K562 (cell line): Measurements from ENCODE around the gene ASF1B. TPM values are rescaled to one million over a fixed set of nuclear protein-coding genes. Genes with fewer than 3 reads are reported as not detected.

ENCODE experiments used
- ATAC-seq: fragments of 200-7000 bp; cut with Tn5 transposase; 3 replicates; pipeline ENCODE4 v1.9.1; 2020; ENCODE audit warnings: moderate library complexity
- BruUV-seq: library from RNA; stranded (reverse); fragments of 400-500 nt; replicated peaks from 2 replicates; lab custom pipeline; 2021; lab: Mats Ljungman, UMichigan
- CTCF ChIA-PET: fragments of 300-600 bp; formaldehyde crosslinking; extraction: SDS; loops from one replicate; lab custom pipeline; 2021; ENCODE audit warnings: low intra/inter-chr PET ratio; lab: Yijun Ruan, JAX
- POLR2A ChIA-PET: fragments of 300-600, 350-650 bp; sonication (Branson Sonifier 250); formaldehyde crosslinking; extraction: SDS; loops from one replicate; lab custom pipeline; 2021; ENCODE audit warnings: antibody characterized with exemption, inconsistent platforms; lab: Yijun Ruan, JAX
- DNase-seq, 4 experiments: peaks; one replicate each; pipeline versions ENCODE4 v3.0.0 to v3.0.0-alpha.2; 2011 to 2018; ENCODE audit warnings: low spot score in 3 of 4, mixed read lengths in 3 of 4; ENCODE audit errors: extremely low read depth in 1 of 4
- FAIRE-seq: peaks from 2 replicates; lab custom pipeline; 2011; peaks lifted over from hg19 to GRCh38; lab: Jason Lieb, UNC
- H2AFZ ChIP-seq: 2 replicates; pipeline ENCODE4 v1.6.0; 2011; ENCODE audit warnings: low read depth, low read length, control low read depth, inconsistent platforms
- H3K27ac ChIP-seq: fragments of 200-600 bp; 3 replicates; pipeline ENCODE4 v1.8.0; 2011; ENCODE audit warnings: low read depth, mild to moderate bottlenecking, control low read depth, inconsistent platforms, low read length, moderate library complexity, mixed read lengths; ENCODE audit errors: extremely low read depth
- H3K27me3 ChIP-seq, 2 experiments: fragments of 300-600 bp in 1 of 2; 2 replicates in 1 of 2; 3 replicates in 1 of 2; pipeline versions ENCODE4 v1.6.0 to v1.8.0; 2011; ENCODE audit warnings: inconsistent platforms in 2 of 2, low read length in 2 of 2, mild to moderate bottlenecking in 1 of 2, mixed read lengths in 1 of 2, moderate library complexity in 1 of 2; ENCODE audit not compliant: control insufficient read depth in 2 of 2, insufficient read depth in 2 of 2
- H3K36me3 ChIP-seq: fragments of 300-600 bp; 3 replicates; pipeline ENCODE4 v1.8.0; 2011; ENCODE audit warnings: mild to moderate bottlenecking, low read length, inconsistent platforms; ENCODE audit not compliant: control insufficient read depth, insufficient read depth
- H3K4me1 ChIP-seq, 2 experiments: fragments of 200-600 bp in 1 of 2; replicated peaks in 1 of 2; 2 replicates in 1 of 2; 3 replicates in 1 of 2; pipeline versions ENCODE4 v1.5.1 to v1.8.0; 2011; ENCODE audit warnings: inconsistent platforms in 2 of 2, low read length in 2 of 2, mild to moderate bottlenecking in 1 of 2, mixed read lengths in 1 of 2, moderate library complexity in 1 of 2; ENCODE audit not compliant: control insufficient read depth in 2 of 2, insufficient read depth in 2 of 2
- H3K4me2 ChIP-seq: 2 replicates; pipeline ENCODE4 v1.6.1; 2011; ENCODE audit warnings: low read length, control low read depth, inconsistent platforms, mixed read lengths; ENCODE audit not compliant: insufficient read depth
- H3K4me3 ChIP-seq: fragments of 200-600 bp; sonication (generic), shearing (Covaris generic); 2 replicates; pipeline ENCODE4 v1.5.1; 2016; ENCODE audit warnings: control low read depth, inconsistent platforms
- H3K79me2 ChIP-seq: fragments of 200-600 bp; 3 replicates; pipeline ENCODE4 v1.8.0; 2011; ENCODE audit warnings: low read length, inconsistent platforms; ENCODE audit not compliant: control insufficient read depth, insufficient read depth
- H3K9ac ChIP-seq, 2 experiments: 2 replicates each; pipeline versions ENCODE4 v1.6.0 to v1.6.1; 2011; ENCODE audit warnings: low read depth in 2 of 2, low read length in 2 of 2, control low read depth in 1 of 2, inconsistent platforms in 1 of 2, mild to moderate bottlenecking in 1 of 2, mixed read lengths in 1 of 2; ENCODE audit not compliant: insufficient read depth in 1 of 2
- H3K9me1 ChIP-seq: one replicate; pipeline ENCODE4 v1.6.0; 2011; ENCODE audit warnings: inconsistent platforms, mild to moderate bottlenecking, low read length, moderate library complexity; ENCODE audit not compliant: control insufficient read depth, insufficient read depth
- H3K9me3 ChIP-seq: replicated peaks from 2 replicates; pipeline ENCODE4 v1.5.1; 2011; ENCODE audit warnings: low read depth, low read length, inconsistent platforms; ENCODE audit not compliant: control insufficient read depth, insufficient read depth
- H4K20me1 ChIP-seq: replicated peaks from 2 replicates; pipeline ENCODE4 v1.6.1; 2011; ENCODE audit warnings: low read length, inconsistent platforms, mixed read lengths; ENCODE audit not compliant: control insufficient read depth, insufficient read depth
- ARID1B ChIP-seq: fragments of 450-650 bp; IDR thresholded peaks from 2 replicates; pipeline ENCODE4 v1.6.1; 2016; ENCODE audit warnings: antibody characterized with exemption, mild to moderate bottlenecking, inconsistent platforms
- DPF2 ChIP-seq: fragments of 450-650 bp; IDR thresholded peaks from 2 replicates; pipeline ENCODE4 v1.6.1; 2016
- EGR1 ChIP-seq: fragments of 450-650 bp; conservative IDR thresholded peaks from 2 replicates; pipeline ENCODE4 v1.6.1; 2017; ENCODE audit warnings: mild to moderate bottlenecking
- ELF1 ChIP-seq: fragments of 200-800 bp; sonication (Bioruptor generic); IDR thresholded peaks from 2 replicates; pipeline ENCODE4 v1.6.1; 2016; ENCODE audit warnings: missing genetic modification characterization, missing compliant biosample characterization
- ETV1 ChIP-seq: fragments of 450-650 bp; conservative IDR thresholded peaks from 2 replicates; pipeline ENCODE4 v1.6.1; 2016; ENCODE audit warnings: missing genetic modification characterization, control low read depth, low read depth, missing compliant biosample characterization
- MEIS2 ChIP-seq: fragments of 450-650 bp; IDR thresholded peaks from 2 replicates; pipeline ENCODE4 v1.6.1; 2014; ENCODE audit warnings: mild to moderate bottlenecking; ENCODE audit not compliant: partially characterized antibody
- POLR2A ChIP-seq: fragments of 450-650 bp; conservative IDR thresholded peaks from 2 replicates; pipeline ENCODE4 v1.6.1; 2016
- RBM22 ChIP-seq: fragments of 200-400 bp; formaldehyde crosslinking; IDR thresholded peaks from 2 replicates; pipeline ENCODE4 v1.6.1; 2018; ENCODE audit warnings: low read length, low read depth; ENCODE audit not compliant: poor library complexity, severe bottlenecking
- SUPT5H ChIP-seq: fragments of 450-650 bp; IDR thresholded peaks from 2 replicates; pipeline ENCODE4 v1.6.1; 2016
- ZNF263 ChIP-seq: sonication (generic); formaldehyde crosslinking; IDR thresholded peaks from 2 replicates; pipeline ENCODE4 v1.8.0; 2022; ENCODE audit warnings: mild to moderate bottlenecking, missing genetic modification reagents, borderline replicate concordance
- WGBS: fragments of 100-300 bp; shearing (Covaris generic); methylation state at CpG from one replicate; pipeline ENCODE4 v1.1.6; 2016; ENCODE audit warnings: low coverage, mixed read lengths; ENCODE audit not compliant: insufficient coverage; ENCODE audit errors: missing lambda C conversion rate; 5-methylcytosine and 5-hydroxymethylcytosine counted together
- in situ Hi-C: fragments of 300-500 bp; cut with MboI; formaldehyde crosslinking; loops from 4 replicates; pipeline ENCODE4 v1.15.0; 2018; ENCODE audit warnings: inconsistent platforms, mixed read lengths
- intact Hi-C: fragments of 100-400 bp; cut with micrococcal nuclease; formaldehyde crosslinking; loops from 2 replicates; pipeline ENCODE4 v1.14.2; 2022
- polyA plus RNA-seq, 8 experiments: library from polyadenylated mRNA; depleted of rRNA in 4 of 8; stranded (reverse) in 5 of 8; unstranded in 3 of 8; fragments of >200 nt; fragmentation: Nextera tagmentation in 2 of 8; fragmentation: Illumina TruSeq in 1 of 8; extraction: Ambion mirVana in 2 of 8; extraction: Trizol in 1 of 8; gene quantifications; 2 replicates each; pipeline versions ENCODE4 v1.2.1 to v1.2.3, GENCODE V29; 2011 to 2014; ENCODE audit warnings: inconsistent platforms in 1 of 8, missing spikeins in 1 of 8
- total RNA-seq, 7 experiments: library from RNA; depleted of rRNA in 6 of 7; stranded (reverse); fragments of >200 nt in 6 of 7; fragmentation: Illumina TruSeq in 2 of 7; extraction: Trizol in 2 of 7; gene quantifications; 2 replicates each; pipeline versions ENCODE4 v1.2.1 to v1.2.3, GENCODE V29; 2011 to 2021; ENCODE audit warnings: low replicate concordance in 1 of 7
- TF ChIP-seq, protein P1 (sequence below): fragments of 250-450 bp; sonication (Bioruptor Pico); IDR thresholded peaks from 2 replicates; pipeline ENCODE4 v1.8.0; 2022; ENCODE audit warnings: moderate library complexity, mild to moderate bottlenecking, inconsistent platforms
- TF ChIP-seq, protein P2 (sequence below): fragments of 450-650 bp; IDR thresholded peaks from 2 replicates; pipeline ENCODE4 v1.6.1; 2016; ENCODE audit warnings: antibody characterized with exemption
- TF ChIP-seq, protein P3 (sequence below), 2 experiments: IDR thresholded peaks in 1 of 2; conservative IDR thresholded peaks in 1 of 2; 2 replicates each; pipeline ENCODE4 v1.6.1; 2016; ENCODE audit warnings: low read depth in 2 of 2, mild to moderate bottlenecking in 1 of 2, missing compliant biosample characterization in 1 of 2, missing genetic modification characterization in 1 of 2, moderate library complexity in 1 of 2

ASF1B gene
- total and polyA plus RNA-seq, 9 of the 15 experiments (the other 6 are each of a cell fraction or from before 2014, with no cell fraction given): 6.0 to 69.4 (median 53.3) TPM

DNA sequence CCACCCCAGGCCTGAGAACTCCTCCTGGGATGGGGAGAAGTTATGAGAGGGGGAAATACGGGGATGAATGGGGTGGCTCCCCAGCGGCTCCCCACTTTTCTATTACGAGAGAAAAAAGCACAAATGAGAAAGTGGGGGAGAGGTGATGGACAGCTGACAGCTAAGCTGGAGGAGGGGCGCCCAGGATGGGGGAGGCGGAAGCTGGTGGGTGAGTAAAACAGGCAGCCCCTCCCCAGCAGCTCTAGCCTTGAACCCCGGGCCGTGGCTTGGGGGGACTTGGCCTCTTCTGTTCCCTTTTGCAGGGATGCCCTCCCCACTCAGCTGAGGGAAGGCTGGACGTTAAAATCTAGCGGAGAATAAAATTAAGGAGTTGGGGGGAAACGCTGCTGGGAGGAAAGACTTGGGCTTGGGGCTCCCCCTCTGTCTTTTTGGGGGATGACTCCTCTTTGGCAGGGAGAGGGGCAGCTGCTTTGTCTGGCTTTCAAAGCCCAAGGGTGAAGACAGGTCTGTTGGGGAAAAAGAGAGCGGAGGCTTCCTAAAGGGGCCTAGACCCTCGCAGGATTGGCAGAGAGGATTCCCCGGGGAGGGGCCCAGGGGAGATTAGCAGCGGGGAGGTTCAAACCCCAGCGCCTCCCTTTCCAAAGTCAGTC, 44.5 kb downstream of the ASF1B start:
- Histone ChIP-seq H3K79me2 (peaks cover 11% of the 10 kb centered on the region), H3K9ac (peak overlapping the region; percentile 87 to 93), H3K4me3 (peak overlapping the region; percentile 94), H3K4me1 (peaks cover 5 to 31% of the 10 kb centered on the region in 2 experiments; a peak in 3 of 5 replicates), H3K36me3 (peaks cover 25% of the 10 kb centered on the region; the same call in 2 of the 3 replicates), H3K9me1 (no peaks in the 10 kb centered on the region), H3K9me3 (peaks cover 10% of the 10 kb centered on the region), H2AFZ (peak overlapping the region; percentile 90), H4K20me1 (no peaks in the 10 kb centered on the region), H3K4me2 (peak overlapping the region; percentile 96), H3K27ac (peak overlapping the region; percentile 97), H3K27me3 (no peaks in the 10 kb centered on the region)
- BruUV-seq: TSS peak; percentile 47
- in situ Hi-C loops (no loop called here), intact Hi-C loops (loop anchor here (2.0 kb wide), 1 partner anchor 45 kb away; the partner anchor contains the start of gene ASF1B)
- ChIA-PET POLR2A (interaction anchor here (0.6 to 1.9 kb wide), 6 partner anchors 9 to 324 kb away, joined by 3 to 6 read pairs (median 4); partner anchors contain the start of gene IL27RA), CTCF (no interaction called here)
- no peak for FAIRE-seq
- peak; percentile 56 to 62 (median 56) for DNase-seq
- peak; percentile 21 for ATAC-seq
- 5% methylated on average over 13 of the region's 15 CpGs for WGBS
- TF ChIP-seq DPF2: peak; percentile 52; the same call in 1 of the 2 replicates
- TF ChIP-seq, protein P1, sequence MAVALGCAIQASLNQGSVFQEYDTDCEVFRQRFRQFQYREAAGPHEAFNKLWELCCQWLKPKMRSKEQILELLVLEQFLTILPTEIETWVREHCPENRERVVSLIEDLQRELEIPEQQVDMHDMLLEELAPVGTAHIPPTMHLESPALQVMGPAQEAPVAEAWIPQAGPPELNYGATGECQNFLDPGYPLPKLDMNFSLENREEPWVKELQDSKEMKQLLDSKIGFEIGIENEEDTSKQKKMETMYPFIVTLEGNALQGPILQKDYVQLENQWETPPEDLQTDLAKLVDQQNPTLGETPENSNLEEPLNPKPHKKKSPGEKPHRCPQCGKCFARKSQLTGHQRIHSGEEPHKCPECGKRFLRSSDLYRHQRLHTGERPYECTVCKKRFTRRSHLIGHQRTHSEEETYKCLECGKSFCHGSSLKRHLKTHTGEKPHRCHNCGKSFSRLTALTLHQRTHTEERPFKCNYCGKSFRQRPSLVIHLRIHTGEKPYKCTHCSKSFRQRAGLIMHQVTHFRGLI: no peak
- 0 out of 2 replicates have a peak, but pooled peaks have one; percentile 18 for TF ChIP-seq ARID1B
- peak; percentile 79 for TF ChIP-seq MEIS2
- TF ChIP-seq, protein P2, sequence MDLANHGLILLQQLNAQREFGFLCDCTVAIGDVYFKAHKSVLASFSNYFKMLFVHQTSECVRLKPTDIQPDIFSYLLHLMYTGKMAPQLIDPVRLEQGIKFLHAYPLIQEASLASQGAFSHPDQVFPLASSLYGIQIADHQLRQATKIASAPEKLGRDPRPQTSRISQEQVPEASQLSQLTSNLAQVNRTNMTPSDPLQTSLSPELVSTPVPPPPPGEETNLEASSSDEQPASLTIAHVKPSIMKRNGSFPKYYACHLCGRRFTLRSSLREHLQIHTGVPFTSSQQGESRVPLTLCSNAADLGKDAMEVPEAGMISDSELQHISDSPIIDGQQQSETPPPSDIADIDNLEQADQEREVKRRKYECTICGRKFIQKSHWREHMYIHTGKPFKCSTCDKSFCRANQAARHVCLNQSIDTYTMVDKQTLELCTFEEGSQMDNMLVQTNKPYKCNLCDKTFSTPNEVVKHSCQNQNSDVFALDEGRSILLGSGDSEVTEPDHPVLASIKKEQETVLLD: 0 out of 2 replicates have a peak, but pooled peaks have one; percentile 7
- TF ChIP-seq RBM22: no peak
- TF ChIP-seq ELF1 (tag): 0 out of 2 replicates have a peak, but pooled peaks have one; percentile 3
- 0 out of 2 replicates have a peak, but pooled peaks have one; percentile 10 for TF ChIP-seq ZNF263 (CRISPR knock-in tag)
- TF ChIP-seq ETV1 (tag): peak; percentile 42
- peak; percentile 3; the same call in 1 of the 2 replicates for TF ChIP-seq SUPT5H
- peak; percentile 72 for TF ChIP-seq EGR1
- TF ChIP-seq, protein P3, sequence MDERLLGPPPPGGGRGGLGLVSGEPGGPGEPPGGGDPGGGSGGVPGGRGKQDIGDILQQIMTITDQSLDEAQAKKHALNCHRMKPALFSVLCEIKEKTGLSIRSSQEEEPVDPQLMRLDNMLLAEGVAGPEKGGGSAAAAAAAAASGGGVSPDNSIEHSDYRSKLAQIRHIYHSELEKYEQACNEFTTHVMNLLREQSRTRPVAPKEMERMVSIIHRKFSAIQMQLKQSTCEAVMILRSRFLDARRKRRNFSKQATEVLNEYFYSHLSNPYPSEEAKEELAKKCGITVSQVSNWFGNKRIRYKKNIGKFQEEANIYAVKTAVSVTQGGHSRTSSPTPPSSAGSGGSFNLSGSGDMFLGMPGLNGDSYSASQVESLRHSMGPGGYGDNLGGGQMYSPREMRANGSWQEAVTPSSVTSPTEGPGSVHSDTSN (CRISPR knock-in tag; IDR thresholded peaks at IDR 0.05; ENCODE audit: low read depth): 0 out of 2 replicates have a peak, but pooled peaks have one; percentile 21
- TF ChIP-seq, protein P3 (tag; conservative IDR thresholded peaks at IDR 0.05; ENCODE audit: low read depth): peak; percentile 79
- 0 out of 2 replicates have a peak, but pooled peaks have one; percentile 20 for TF ChIP-seq POLR2A
